HepG2 (cell line): ENCODE results near the gene NOS1AP. TPM values are rescaled to one million over a fixed set of nuclear protein-coding genes. Genes with fewer than 3 reads are reported as not detected.

Experiments used
- EED ChIP-seq: sonication (generic); formaldehyde crosslinking; IDR thresholded peaks from 2 replicates; pipeline ENCODE4 v1.5.0; 2020; ENCODE audit warnings: mild to moderate bottlenecking, missing genetic modification reagents
- ETV6 ChIP-seq: sonication (generic); formaldehyde crosslinking; conservative IDR thresholded peaks from 2 replicates; pipeline ENCODE4 v1.4.0; 2020; ENCODE audit warnings: missing genetic modification reagents
- HMG20A ChIP-seq: IDR thresholded peaks from 2 replicates; pipeline ENCODE4 v1.6.1; 2016; ENCODE audit warnings: borderline replicate concordance
- NR2C2 ChIP-seq: sonication (generic); formaldehyde crosslinking; IDR thresholded peaks from 2 replicates; pipeline ENCODE4 v1.4.0; 2020; ENCODE audit warnings: missing genetic modification reagents, mild to moderate bottlenecking, moderate library complexity, borderline replicate concordance
- NR2F6 ChIP-seq, 2 experiments: IDR thresholded peaks; 2 replicates each; pipeline ENCODE4 v1.6.1; 2016; ENCODE audit warnings: antibody characterized with exemption in 1 of 2, mild to moderate bottlenecking in 1 of 2
- ONECUT2 ChIP-seq: sonication (generic); formaldehyde crosslinking; IDR thresholded peaks from 2 replicates; pipeline ENCODE4 v1.4.0; 2020; ENCODE audit warnings: missing genetic modification reagents
- PAWR ChIP-seq: sonication (generic); formaldehyde crosslinking; IDR thresholded peaks from 2 replicates; pipeline ENCODE4 v1.4.0; 2020; ENCODE audit warnings: missing genetic modification reagents, mild to moderate bottlenecking, borderline replicate concordance
- RAD51 ChIP-seq: fragments of 450-650 bp; IDR thresholded peaks from 2 replicates; pipeline ENCODE4 v1.6.1; 2016; ENCODE audit warnings: borderline replicate concordance
- SMAD1 ChIP-seq: sonication (generic); formaldehyde crosslinking; IDR thresholded peaks from 2 replicates; pipeline ENCODE4 v1.4.0; 2020; ENCODE audit warnings: missing genetic modification reagents, low read depth, mild to moderate bottlenecking, borderline replicate concordance
- U2AF2 ChIP-seq: fragments of 200-400 bp; formaldehyde crosslinking; IDR thresholded peaks from 2 replicates; pipeline ENCODE4 v1.6.1; 2017; ENCODE audit warnings: low read depth, mild to moderate bottlenecking, low read length
- ZNF121 ChIP-seq: sonication (generic); formaldehyde crosslinking; IDR thresholded peaks from 2 replicates; pipeline ENCODE4 v1.5.0; 2020; ENCODE audit warnings: mild to moderate bottlenecking, missing genetic modification reagents
- ZNF432 ChIP-seq: sonication (generic); formaldehyde crosslinking; IDR thresholded peaks from 2 replicates; pipeline ENCODE4 v1.5.0; 2020; ENCODE audit warnings: missing genetic modification reagents, mild to moderate bottlenecking, borderline replicate concordance
- ZSCAN25 ChIP-seq: sonication (generic); formaldehyde crosslinking; IDR thresholded peaks from 2 replicates; pipeline ENCODE4 v1.8.0; 2022; ENCODE audit warnings: mild to moderate bottlenecking, missing genetic modification reagents
- polyA plus RNA-seq, 8 experiments: library from polyadenylated mRNA; depleted of rRNA in 3 of 8; stranded (reverse) in 7 of 8; unstranded in 1 of 8; fragments of >200 nt; fragmentation: Illumina TruSeq in 4 of 8; extraction: Trizol in 4 of 8; gene quantifications; 2 replicates each; pipeline versions ENCODE4 v1.2.1 to v1.2.3, GENCODE V29; 2011 to 2016; ENCODE audit warnings: low read depth in 4 of 8, missing spikeins in 1 of 8, mixed read lengths in 1 of 8; ENCODE audit not compliant: insufficient read depth in 1 of 8
- total RNA-seq, 5 experiments: library from RNA; depleted of rRNA; stranded (reverse); fragments of >200 nt; fragmentation: Illumina TruSeq; extraction: Trizol; gene quantifications; 2 replicates each; pipeline ENCODE4 v1.2.3, GENCODE V29; 2016; ENCODE audit warnings: low read depth in 1 of 5
- TF ChIP-seq, protein P1 (sequence below): sonication (generic); formaldehyde crosslinking; IDR thresholded peaks from 2 replicates; pipeline ENCODE4 v1.4.0; 2020; ENCODE audit warnings: missing genetic modification reagents; ENCODE audit errors: not compliant biosample characterization
- TF ChIP-seq, protein P2 (sequence below): sonication (generic); formaldehyde crosslinking; IDR thresholded peaks from 2 replicates; pipeline ENCODE4 v1.4.0; 2020; ENCODE audit warnings: missing genetic modification reagents
- TF ChIP-seq, protein P3 (sequence below): sonication (generic); formaldehyde crosslinking; IDR thresholded peaks from 2 replicates; pipeline ENCODE4 v1.5.0; 2020; ENCODE audit warnings: mild to moderate bottlenecking, missing genetic modification reagents

The NOS1AP gene
- total and polyA plus RNA-seq, 2 of the 13 experiments (the other 11 are each of a cell fraction or from before 2014, with no cell fraction given): 2.0 to 3.3 TPM

DNA sequence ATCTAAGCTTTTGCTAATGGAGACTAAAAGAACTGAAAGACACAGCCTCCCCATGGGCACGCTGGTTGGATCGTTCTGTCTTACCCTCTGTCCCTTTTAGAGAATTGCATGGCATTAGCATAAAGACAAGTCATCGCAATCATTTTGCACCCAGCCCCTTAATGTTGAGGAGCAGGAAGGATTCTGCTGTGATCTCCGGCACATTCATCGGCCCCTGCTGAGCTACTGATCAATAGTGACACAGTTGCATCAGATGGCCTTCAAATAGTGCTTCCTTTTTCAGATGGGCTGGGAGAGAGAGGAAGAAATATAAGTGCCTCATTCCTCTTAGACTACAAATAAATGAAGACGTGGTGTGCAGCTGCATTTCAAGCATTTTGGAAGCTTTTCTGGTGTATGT lies 75.4 kb downstream of the NOS1AP start (continued):
- TF ChIP-seq, protein P1, sequence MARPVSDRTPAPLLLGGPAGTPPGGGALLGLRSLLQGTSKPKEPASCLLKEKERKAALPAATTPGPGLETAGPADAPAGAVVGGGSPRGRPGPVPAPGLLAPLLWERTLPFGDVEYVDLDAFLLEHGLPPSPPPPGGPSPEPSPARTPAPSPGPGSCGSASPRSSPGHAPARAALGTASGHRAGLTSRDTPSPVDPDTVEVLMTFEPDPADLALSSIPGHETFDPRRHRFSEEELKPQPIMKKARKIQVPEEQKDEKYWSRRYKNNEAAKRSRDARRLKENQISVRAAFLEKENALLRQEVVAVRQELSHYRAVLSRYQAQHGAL (CRISPR knock-in tag): no peak
- TF ChIP-seq ZSCAN25 (CRISPR knock-in tag) (no peak), SMAD1 (no peak), ZNF432 (CRISPR knock-in tag) (no peak), EED (CRISPR knock-in tag) (no peak), U2AF2 (no peak), HMG20A (no peak; the same call in 1 of the 2 replicates), NR2C2 (no peak), NR2F6 (IDR thresholded peaks at IDR 0.05) (no peak), NR2F6 (CRISPR knock-in tag; IDR thresholded peaks at IDR 0.05) (no peak), ETV6 (CRISPR knock-in tag) (0 out of 2 replicates have a peak, but pooled peaks have one; percentile 31), ZNF121 (CRISPR knock-in tag) (no peak), RAD51 (no peak), PAWR (no peak), ONECUT2 (CRISPR knock-in tag) (peak; percentile 89)
- TF ChIP-seq, protein P2, sequence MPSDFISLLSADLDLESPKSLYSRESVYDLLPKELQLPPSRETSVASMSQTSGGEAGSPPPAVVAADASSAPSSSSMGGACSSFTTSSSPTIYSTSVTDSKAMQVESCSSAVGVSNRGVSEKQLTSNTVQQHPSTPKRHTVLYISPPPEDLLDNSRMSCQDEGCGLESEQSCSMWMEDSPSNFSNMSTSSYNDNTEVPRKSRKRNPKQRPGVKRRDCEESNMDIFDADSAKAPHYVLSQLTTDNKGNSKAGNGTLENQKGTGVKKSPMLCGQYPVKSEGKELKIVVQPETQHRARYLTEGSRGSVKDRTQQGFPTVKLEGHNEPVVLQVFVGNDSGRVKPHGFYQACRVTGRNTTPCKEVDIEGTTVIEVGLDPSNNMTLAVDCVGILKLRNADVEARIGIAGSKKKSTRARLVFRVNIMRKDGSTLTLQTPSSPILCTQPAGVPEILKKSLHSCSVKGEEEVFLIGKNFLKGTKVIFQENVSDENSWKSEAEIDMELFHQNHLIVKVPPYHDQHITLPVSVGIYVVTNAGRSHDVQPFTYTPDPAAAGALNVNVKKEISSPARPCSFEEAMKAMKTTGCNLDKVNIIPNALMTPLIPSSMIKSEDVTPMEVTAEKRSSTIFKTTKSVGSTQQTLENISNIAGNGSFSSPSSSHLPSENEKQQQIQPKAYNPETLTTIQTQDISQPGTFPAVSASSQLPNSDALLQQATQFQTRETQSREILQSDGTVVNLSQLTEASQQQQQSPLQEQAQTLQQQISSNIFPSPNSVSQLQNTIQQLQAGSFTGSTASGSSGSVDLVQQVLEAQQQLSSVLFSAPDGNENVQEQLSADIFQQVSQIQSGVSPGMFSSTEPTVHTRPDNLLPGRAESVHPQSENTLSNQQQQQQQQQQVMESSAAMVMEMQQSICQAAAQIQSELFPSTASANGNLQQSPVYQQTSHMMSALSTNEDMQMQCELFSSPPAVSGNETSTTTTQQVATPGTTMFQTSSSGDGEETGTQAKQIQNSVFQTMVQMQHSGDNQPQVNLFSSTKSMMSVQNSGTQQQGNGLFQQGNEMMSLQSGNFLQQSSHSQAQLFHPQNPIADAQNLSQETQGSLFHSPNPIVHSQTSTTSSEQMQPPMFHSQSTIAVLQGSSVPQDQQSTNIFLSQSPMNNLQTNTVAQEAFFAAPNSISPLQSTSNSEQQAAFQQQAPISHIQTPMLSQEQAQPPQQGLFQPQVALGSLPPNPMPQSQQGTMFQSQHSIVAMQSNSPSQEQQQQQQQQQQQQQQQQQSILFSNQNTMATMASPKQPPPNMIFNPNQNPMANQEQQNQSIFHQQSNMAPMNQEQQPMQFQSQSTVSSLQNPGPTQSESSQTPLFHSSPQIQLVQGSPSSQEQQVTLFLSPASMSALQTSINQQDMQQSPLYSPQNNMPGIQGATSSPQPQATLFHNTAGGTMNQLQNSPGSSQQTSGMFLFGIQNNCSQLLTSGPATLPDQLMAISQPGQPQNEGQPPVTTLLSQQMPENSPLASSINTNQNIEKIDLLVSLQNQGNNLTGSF (CRISPR knock-in tag): no peak
- TF ChIP-seq, protein P3, sequence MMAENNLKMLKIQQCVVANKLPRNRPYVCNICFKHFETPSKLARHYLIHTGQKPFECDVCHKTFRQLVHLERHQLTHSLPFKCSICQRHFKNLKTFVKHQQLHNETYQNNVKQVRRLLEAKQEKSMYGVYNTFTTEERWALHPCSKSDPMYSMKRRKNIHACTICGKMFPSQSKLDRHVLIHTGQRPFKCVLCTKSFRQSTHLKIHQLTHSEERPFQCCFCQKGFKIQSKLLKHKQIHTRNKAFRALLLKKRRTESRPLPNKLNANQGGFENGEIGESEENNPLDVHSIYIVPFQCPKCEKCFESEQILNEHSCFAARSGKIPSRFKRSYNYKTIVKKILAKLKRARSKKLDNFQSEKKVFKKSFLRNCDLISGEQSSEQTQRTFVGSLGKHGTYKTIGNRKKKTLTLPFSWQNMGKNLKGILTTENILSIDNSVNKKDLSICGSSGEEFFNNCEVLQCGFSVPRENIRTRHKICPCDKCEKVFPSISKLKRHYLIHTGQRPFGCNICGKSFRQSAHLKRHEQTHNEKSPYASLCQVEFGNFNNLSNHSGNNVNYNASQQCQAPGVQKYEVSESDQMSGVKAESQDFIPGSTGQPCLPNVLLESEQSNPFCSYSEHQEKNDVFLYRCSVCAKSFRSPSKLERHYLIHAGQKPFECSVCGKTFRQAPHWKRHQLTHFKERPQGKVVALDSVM (CRISPR knock-in tag): no peak
